Mesendoderm (in vitro differentiated cells): ENCODE results near the gene ADAMTS12.

Experiments
- DNase-seq: peaks from one replicate; pipeline ENCODE4 v3.0.0; 2013
- H2AK5ac ChIP-seq: 2 replicates; pipeline ENCODE4 v1.6.1; 2013; ENCODE audit warnings: low read length, inconsistent platforms
- H2BK120ac ChIP-seq: 2 replicates; pipeline ENCODE4 v1.6.1; 2013; ENCODE audit warnings: low read depth, mild to moderate bottlenecking, low read length, moderate library complexity, mixed read lengths
- H2BK15ac ChIP-seq: replicated peaks from 2 replicates; pipeline ENCODE4 v1.6.1; 2013; ENCODE audit warnings: low read depth, mild to moderate bottlenecking, moderate library complexity
- H2BK5ac ChIP-seq: 2 replicates; pipeline ENCODE4 v1.6.1; 2013; ENCODE audit warnings: low read length, inconsistent platforms
- H3K18ac ChIP-seq: 2 replicates; pipeline ENCODE4 v1.6.1; 2013; ENCODE audit warnings: mild to moderate bottlenecking, low read length, mixed read lengths
- H3K23ac ChIP-seq: one replicate; pipeline ENCODE4 v1.6.1; 2013; ENCODE audit warnings: low read length
- H3K27ac ChIP-seq: 2 replicates; pipeline ENCODE4 v1.5.1; 2013; ENCODE audit warnings: low read depth, mild to moderate bottlenecking, inconsistent platforms, low read length, moderate library complexity
- H3K27me3 ChIP-seq: 2 replicates; pipeline ENCODE4 v1.6.1; 2013; ENCODE audit warnings: low read length, control low read depth, mild to moderate bottlenecking, inconsistent platforms; ENCODE audit not compliant: insufficient read depth, poor library complexity
- H3K36me3 ChIP-seq: 2 replicates; pipeline ENCODE4 v1.6.1; 2013; ENCODE audit warnings: low read length, inconsistent platforms; ENCODE audit not compliant: control insufficient read depth, insufficient read depth
- H3K4ac ChIP-seq: one replicate; pipeline ENCODE4 v1.6.1; 2013; ENCODE audit warnings: low read depth, mild to moderate bottlenecking, low read length, moderate library complexity
- H3K4me1 ChIP-seq: 2 replicates; pipeline ENCODE4 v1.6.1; 2013; ENCODE audit warnings: low read depth, low read length, inconsistent platforms; ENCODE audit not compliant: control insufficient read depth
- H3K4me2 ChIP-seq: 2 replicates; pipeline ENCODE4 v1.6.1; 2013; ENCODE audit warnings: low read length
- H3K4me3 ChIP-seq: 2 replicates; pipeline ENCODE4 v1.5.1; 2013; ENCODE audit warnings: mild to moderate bottlenecking, low read length
- H3K56ac ChIP-seq: one replicate; pipeline ENCODE4 v1.6.1; 2013; ENCODE audit warnings: low read length
- H3K79me1 ChIP-seq: 2 replicates; pipeline ENCODE4 v1.6.1; 2013; ENCODE audit warnings: low read length, inconsistent platforms
- H3K79me2 ChIP-seq: 2 replicates; pipeline ENCODE4 v1.6.1; 2013; ENCODE audit warnings: mild to moderate bottlenecking, low read length; ENCODE audit not compliant: control insufficient read depth, insufficient read depth
- H3K9ac ChIP-seq: 2 replicates; pipeline ENCODE4 v1.6.1; 2013; ENCODE audit warnings: low read length, inconsistent platforms
- H4K5ac ChIP-seq: one replicate; pipeline ENCODE4 v1.6.1; 2013; ENCODE audit warnings: low read length
- H4K8ac ChIP-seq: one replicate; pipeline ENCODE4 v1.6.1; 2013; ENCODE audit warnings: low read depth, mild to moderate bottlenecking, control low read depth, low read length, moderate library complexity
- WGBS: extraction: QIAGEN DNeasy Blood & Tissue Kit; methylation state at CpG from one replicate; pipeline ENCODE4 v1.1.7; 2013; ENCODE audit warnings: low lambda C conversion rate, missing lambda C conversion rate; ENCODE audit not compliant: insufficient coverage; ENCODE audit errors: extremely low coverage; 5-methylcytosine and 5-hydroxymethylcytosine counted together

The ADAMTS12 gene

GRCh38 chr5:33841891-33842290, 49.9 kb downstream of the ADAMTS12 start:
- H3K4me3 ChIP-seq = no peak overlapping the region
- no peaks in the 10 kb centered on the region for H3K27me3 ChIP-seq
- H2BK120ac ChIP-seq = no peak overlapping the region
- no peaks in the 10 kb centered on the region for H3K79me2 ChIP-seq
- H4K5ac ChIP-seq = no peak overlapping the region
- no peak overlapping the region for H3K4me2 ChIP-seq
- no CpG with 5 or more reads among the region's 5 CpGs for WGBS
- no peak overlapping the region for H3K23ac ChIP-seq
- H3K4ac ChIP-seq = no peak overlapping the region
- no peak overlapping the region for H3K9ac ChIP-seq
- no peak overlapping the region for H2BK15ac ChIP-seq
- H3K56ac ChIP-seq = no peak overlapping the region
- H3K36me3 ChIP-seq = no peaks in the 10 kb centered on the region
- no peaks in the 10 kb centered on the region for H3K79me1 ChIP-seq
- H2AK5ac ChIP-seq = no peak overlapping the region
- no peak overlapping the region for H3K27ac ChIP-seq
- H2BK5ac ChIP-seq = no peak overlapping the region
- no peak for DNase-seq
- no peak overlapping the region for H4K8ac ChIP-seq
- no peak overlapping the region for H3K18ac ChIP-seq
- H3K4me1 ChIP-seq = no peaks in the 10 kb centered on the region

GRCh38 chr5:33840927-33841547, 50.8 kb downstream of the ADAMTS12 start:
- Histone ChIP-seq H2BK15ac (no peak overlapping the region), H3K4ac (no peak overlapping the region), H3K4me3 (no peak overlapping the region), H3K4me2 (no peak overlapping the region), H2BK5ac (no peak overlapping the region), H4K8ac (no peak overlapping the region), H3K36me3 (no peaks in the 10 kb centered on the region), H3K4me1 (no peaks in the 10 kb centered on the region), H3K27ac (no peak overlapping the region), H2BK120ac (no peak overlapping the region), H3K79me2 (no peaks in the 10 kb centered on the region), H2AK5ac (no peak overlapping the region), H3K18ac (no peak overlapping the region), H3K56ac (no peak overlapping the region), H3K9ac (no peak overlapping the region), H3K23ac (no peak overlapping the region), H3K27me3 (no peaks in the 10 kb centered on the region), H4K5ac (no peak overlapping the region), H3K79me1 (no peaks in the 10 kb centered on the region)
- no peak for DNase-seq

- Histone ChIP-seq H3K4me3 (no peak overlapping the region), H4K8ac (no peak overlapping the region), H4K5ac (no peak overlapping the region), H3K56ac (no peak overlapping the region), H3K23ac (no peak overlapping the region), H2BK120ac (no peak overlapping the region), H3K4me2 (no peak overlapping the region), H2BK15ac (no peak overlapping the region), H2BK5ac (no peak overlapping the region), H3K4me1 (no peaks in the 10 kb centered on the region), H3K36me3 (no peaks in the 10 kb centered on the region), H3K4ac (no peak overlapping the region), H3K27ac (no peak overlapping the region), H3K18ac (no peak overlapping the region), H2AK5ac (no peak overlapping the region), H3K79me1 (no peaks in the 10 kb centered on the region), H3K79me2 (no peaks in the 10 kb centered on the region), H3K9ac (no peak overlapping the region), H3K27me3 (no peaks in the 10 kb centered on the region)
- no CpG with 5 or more reads among the region's 4 CpGs for WGBS
- DNase-seq = no peak
These were observed 54.5 kb downstream of the ADAMTS12 start for GRCh38 chr5:33837301-33837700.

GRCh38 chr5:33834334-33834733, 57.5 kb downstream of the ADAMTS12 start:
- Histone ChIP-seq H3K79me1 (no peaks in the 10 kb centered on the region), H3K79me2 (no peaks in the 10 kb centered on the region), H2BK120ac (no peak overlapping the region), H3K23ac (no peak overlapping the region), H3K4me3 (no peak overlapping the region), H3K9ac (no peak overlapping the region), H3K18ac (no peak overlapping the region), H3K4me1 (no peaks in the 10 kb centered on the region), H3K27me3 (no peaks in the 10 kb centered on the region), H3K27ac (no peak overlapping the region), H2BK5ac (no peak overlapping the region), H2BK15ac (no peak overlapping the region), H4K8ac (no peak overlapping the region), H4K5ac (no peak overlapping the region), H3K4ac (no peak overlapping the region), H2AK5ac (no peak overlapping the region), H3K56ac (no peak overlapping the region), H3K36me3 (no peaks in the 10 kb centered on the region), H3K4me2 (no peak overlapping the region)
- DNase-seq = peak; percentile 25
- WGBS = no CpG with 5 or more reads among the region's 2 CpGs

- H2BK15ac ChIP-seq = no peak overlapping the region
- H3K9ac ChIP-seq = no peak overlapping the region
- no peak overlapping the region for H3K18ac ChIP-seq
- H2BK120ac ChIP-seq = no peak overlapping the region
- H3K23ac ChIP-seq = no peak overlapping the region
- no peak overlapping the region for H3K4ac ChIP-seq
- no peaks in the 10 kb centered on the region for H3K27me3 ChIP-seq
- H3K4me1 ChIP-seq = no peaks in the 10 kb centered on the region
- no peaks in the 10 kb centered on the region for H3K79me1 ChIP-seq
- H3K4me2 ChIP-seq = no peak overlapping the region
- H2BK5ac ChIP-seq = no peak overlapping the region
- no CpG with 5 or more reads among the region's 1 CpG for WGBS
- no peaks in the 10 kb centered on the region for H3K79me2 ChIP-seq
- H2AK5ac ChIP-seq = no peak overlapping the region
- no peak for DNase-seq
- no peak overlapping the region for H3K4me3 ChIP-seq
- H3K56ac ChIP-seq = no peak overlapping the region
- no peak overlapping the region for H4K8ac ChIP-seq
- no peak overlapping the region for H3K27ac ChIP-seq
- H4K5ac ChIP-seq = no peak overlapping the region
- H3K36me3 ChIP-seq = no peaks in the 10 kb centered on the region
These were observed 58.6 kb downstream of the ADAMTS12 start for GRCh38 chr5:33833237-33833575.

GRCh38 chr5:33832404-33833236, 59.2 kb downstream of the ADAMTS12 start:
- no peak overlapping the region for H4K8ac ChIP-seq
- H2BK15ac ChIP-seq = no peak overlapping the region
- no peak overlapping the region for H2BK120ac ChIP-seq
- H2BK5ac ChIP-seq = no peak overlapping the region
- H3K27ac ChIP-seq = no peak overlapping the region
- H3K4ac ChIP-seq = no peak overlapping the region
- no peaks in the 10 kb centered on the region for H3K27me3 ChIP-seq
- WGBS = no CpG with 5 or more reads among the region's 7 CpGs
- H3K23ac ChIP-seq = no peak overlapping the region
- H3K4me2 ChIP-seq = no peak overlapping the region
- no peaks in the 10 kb centered on the region for H3K79me2 ChIP-seq
- H3K4me1 ChIP-seq = no peaks in the 10 kb centered on the region
- H3K79me1 ChIP-seq = no peaks in the 10 kb centered on the region
- H4K5ac ChIP-seq = no peak overlapping the region
- H3K36me3 ChIP-seq = no peaks in the 10 kb centered on the region
- no peak overlapping the region for H2AK5ac ChIP-seq
- no peak overlapping the region for H3K4me3 ChIP-seq
- no peak overlapping the region for H3K18ac ChIP-seq
- H3K56ac ChIP-seq = no peak overlapping the region
- DNase-seq = no peak
- H3K9ac ChIP-seq = no peak overlapping the region
